Stimulated activated CD8-positive, alpha-beta memory T cell treated with anti-CD3 and anti-CD28 coated beads, Interleukin-12 subunit alpha, Interleukin-12 subunit beta, amount 100 ng/mL, for 1 hour (primary cell): Measurements from ENCODE around the gene LRGUK.

Experiments
- DNase-seq: peaks from one replicate; pipeline ENCODE4 v3.0.0-alpha.2; 2020; ENCODE audit warnings: low read depth

Gene LRGUK

GRCh38 chr7:134302120-134302519 lies 175.0 kb downstream of the LRGUK start:
- DNase-seq, result no peak

DNA sequence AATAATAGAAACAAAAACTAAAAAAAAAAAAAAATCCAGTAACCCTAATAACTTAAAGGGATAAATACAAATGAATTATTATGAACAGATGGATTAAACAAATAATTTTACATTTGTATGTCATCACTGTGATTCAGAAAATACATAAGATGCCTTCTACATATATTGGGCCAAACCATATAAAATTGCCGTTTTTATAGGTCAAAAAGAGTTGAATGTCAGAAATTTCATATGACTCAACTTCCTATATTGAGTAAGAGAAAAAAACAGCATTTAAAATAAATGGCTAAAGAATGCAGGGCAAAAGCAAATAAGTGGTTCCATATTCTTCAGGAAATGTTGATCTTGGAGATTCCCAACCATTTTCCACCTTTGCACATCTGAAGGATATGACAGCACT lies 180.2 kb downstream of the LRGUK start:
- no peak for DNase-seq

- no peak for DNase-seq
These were observed 181.4 kb downstream of the LRGUK start for GRCh38 chr7:134308548-134308947.

- no peak for DNase-seq
These were observed 184.7 kb downstream of the LRGUK start for GRCh38 chr7:134311807-134312206.

DNA sequence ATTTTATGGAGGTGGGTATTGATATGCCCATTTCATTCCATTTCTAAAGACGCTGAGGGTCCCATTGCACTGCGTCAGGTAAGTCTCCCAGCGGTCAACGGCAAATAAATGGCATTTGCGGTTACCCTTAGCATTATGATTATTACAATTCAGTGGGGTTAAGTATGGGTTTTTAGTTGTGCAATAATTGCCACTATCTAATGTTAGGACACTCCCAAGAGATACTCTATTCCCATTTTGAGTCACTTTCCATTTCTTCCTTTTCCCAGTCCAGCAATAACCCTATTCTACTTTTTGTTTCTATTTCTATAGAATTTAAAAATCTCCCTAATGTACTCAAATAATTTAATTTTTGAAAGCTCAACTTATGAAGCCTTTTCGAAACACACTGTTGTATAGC lies 185.6 kb downstream of the LRGUK start:
- no peak for DNase-seq

- no peak for DNase-seq
These were observed 186.4 kb downstream of the LRGUK start for GRCh38 chr7:134313543-134313942.
